GM21367 (cell line): ENCODE data around the gene DBNL.

ENCODE experiments used
- ATAC-seq: cut with Tn5 transposase; IDR thresholded peaks from one replicate; pipeline ENCODE4 v1.9.1; 2021; ENCODE audit not compliant: unreplicated experiment

The DBNL gene

DNA sequence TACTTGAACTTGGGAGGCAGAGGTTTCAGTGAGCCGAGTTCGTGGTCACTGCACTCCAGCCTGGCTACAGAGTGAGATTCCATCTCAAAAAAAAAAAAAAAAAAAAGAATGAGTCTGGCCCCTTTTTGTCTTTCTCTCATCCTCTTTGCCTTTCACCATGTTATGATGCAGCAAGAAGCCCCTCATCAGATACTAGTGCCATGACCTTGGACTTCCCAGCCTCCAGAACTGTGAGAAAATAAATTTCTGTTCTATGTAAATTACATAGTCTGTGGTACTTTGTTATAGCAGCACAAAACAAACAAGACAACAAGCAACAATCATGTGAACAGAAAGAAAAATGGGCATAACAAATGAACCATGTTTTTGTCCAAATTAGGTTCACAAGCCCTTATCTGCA is 2.3 kb upstream of the DBNL start:
- ATAC-seq = no peak

- no peak for ATAC-seq
These were observed 600 bp upstream of the DBNL start for GRCh38 chr7:44043902-44044301.

GRCh38 chr7:44045226-44046014 is 918 bp downstream of the DBNL start:
- no peak for ATAC-seq

DNA sequence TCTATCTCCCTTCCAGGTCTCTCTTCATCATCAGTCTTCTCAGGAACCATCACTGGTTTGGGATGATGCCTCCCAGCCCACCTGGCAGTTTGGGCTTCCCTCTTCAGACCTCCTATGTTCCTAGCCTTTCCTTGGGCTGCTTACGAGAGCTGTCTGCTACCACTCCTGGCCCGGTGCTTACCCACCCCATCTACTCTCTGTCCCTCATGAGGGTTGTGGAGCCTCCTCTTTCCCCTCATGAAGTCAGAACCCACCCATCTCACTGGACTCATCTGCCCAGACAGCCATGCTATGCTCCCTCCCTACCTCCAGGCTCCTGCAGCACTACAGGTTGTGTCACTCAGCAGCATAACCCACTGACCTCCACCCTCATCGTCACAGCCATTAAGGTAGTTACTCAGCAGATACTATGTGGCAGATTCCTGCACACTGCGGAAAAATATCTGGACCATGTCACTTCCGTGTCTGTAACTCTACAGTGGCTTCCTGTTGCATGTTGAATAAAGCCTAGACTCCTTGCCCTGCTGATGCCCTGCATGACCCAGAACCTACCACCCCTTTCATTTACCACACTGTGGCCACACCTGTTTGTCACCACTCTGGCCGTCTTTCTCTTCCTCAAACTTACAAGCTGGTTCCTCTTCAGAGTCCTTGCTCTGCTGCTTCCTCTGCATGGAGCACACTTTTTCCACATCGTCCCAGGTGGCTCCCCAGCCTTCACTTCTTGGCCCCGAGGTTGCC is 2.0 kb downstream of the DBNL start:
- peak; percentile 65 for ATAC-seq

DNA sequence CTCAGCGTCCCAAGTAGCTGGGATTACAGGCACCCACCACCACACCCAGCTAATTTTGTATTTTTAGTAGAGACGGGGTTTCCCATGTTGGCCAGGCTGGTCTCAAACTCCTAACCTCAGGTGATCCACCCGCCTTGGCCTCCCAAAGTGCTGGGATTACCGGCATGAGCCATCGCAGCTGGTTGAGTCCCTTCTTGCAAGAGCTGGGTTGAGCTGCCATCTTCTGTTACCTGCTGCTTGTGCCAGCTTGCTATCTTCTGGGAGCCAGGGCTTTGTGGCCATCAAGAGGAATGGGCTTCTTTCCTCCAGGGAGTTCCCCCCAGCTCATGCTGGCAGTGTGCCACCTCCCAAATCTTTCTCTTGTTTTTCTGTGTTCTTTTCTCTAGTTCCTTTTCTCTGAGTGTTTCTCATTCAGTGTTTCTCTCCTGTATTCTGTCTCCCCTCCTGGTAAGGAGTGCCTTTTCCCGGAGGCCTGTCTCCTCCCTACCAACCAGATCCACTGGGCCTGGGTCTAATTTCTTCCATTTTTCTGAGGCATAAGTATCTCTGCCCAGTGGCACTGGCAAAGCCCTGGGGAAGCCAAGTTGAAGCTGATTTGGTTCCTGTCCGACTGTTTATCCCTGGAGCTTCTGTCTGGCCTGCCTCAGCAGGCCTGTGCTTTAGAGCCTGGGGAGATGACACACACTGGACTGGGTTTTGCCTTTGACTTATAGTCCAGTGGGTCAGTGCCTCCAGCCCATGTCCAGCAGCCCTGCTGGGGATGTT is 3.7 kb downstream of the DBNL start:
- no peak for ATAC-seq

- ATAC-seq = no peak
These were observed 5.8 kb downstream of the DBNL start for GRCh38 chr7:44050121-44050914.

DNA sequence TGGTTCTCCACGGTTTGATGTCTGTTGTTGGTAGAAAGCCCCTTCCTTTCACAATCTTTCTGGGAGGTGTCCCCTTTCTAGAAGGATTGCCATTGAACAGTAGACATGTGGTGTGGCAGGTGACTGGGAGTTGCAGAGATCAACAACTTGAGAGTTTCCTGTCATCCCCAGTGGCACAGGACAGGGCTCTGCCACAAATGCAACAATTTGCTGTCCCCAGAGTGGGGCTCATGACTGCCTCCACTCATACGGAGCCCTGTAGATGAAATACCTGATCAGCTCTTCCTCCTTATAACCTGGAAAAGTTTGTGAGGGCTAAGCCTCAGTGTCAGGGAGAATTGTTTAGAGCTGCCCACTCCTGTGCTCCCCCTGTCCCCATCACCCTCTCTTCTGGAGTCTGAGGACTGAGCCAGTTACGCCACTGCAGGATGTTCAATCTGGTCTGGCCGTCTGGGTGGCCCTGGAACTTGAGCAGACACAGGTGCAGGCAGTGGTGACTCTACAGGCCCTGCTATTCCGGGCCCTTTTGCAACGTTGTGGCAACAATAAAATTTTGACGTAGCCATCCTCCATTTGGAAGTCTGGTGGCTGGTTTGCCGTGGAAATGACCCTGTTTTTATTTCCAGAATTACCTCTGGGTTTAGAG is 6.5 kb downstream of the DBNL start:
- no peak for ATAC-seq

- no peak for ATAC-seq
These were observed 7.2 kb downstream of the DBNL start for GRCh38 chr7:44051611-44052220.

DNA sequence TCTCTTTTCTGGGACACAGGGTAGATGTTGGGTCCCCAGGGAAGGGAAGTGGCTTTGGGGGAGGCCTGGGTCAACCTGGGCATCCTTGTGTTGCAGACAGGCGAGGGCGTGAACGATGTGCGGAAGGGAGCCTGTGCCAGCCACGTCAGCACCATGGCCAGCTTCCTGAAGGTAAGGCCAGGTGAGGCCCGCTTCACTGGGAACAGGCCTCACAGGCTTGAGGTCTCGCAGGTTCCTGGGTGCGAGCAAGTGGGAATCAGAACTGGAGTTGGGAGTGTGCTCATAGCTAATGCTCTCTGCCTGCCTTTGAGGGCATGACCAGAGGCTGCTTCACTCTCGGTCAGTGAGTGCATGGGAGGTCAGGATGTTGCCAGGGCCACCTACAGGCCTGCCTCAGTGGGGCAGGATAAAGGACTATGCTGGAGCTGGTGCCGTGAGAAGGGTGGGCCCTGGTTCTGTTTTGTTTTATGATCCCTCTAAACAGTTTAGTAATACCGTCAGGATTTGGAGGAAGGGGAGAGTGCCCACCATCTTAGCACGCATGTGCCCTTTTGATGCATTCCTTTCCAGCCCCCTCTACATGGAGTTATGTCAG is 8.4 kb downstream of the DBNL start:
- ATAC-seq = no peak

- no peak for ATAC-seq
These were observed 12.2 kb downstream of the DBNL start for GRCh38 chr7:44056681-44057080.

DNA sequence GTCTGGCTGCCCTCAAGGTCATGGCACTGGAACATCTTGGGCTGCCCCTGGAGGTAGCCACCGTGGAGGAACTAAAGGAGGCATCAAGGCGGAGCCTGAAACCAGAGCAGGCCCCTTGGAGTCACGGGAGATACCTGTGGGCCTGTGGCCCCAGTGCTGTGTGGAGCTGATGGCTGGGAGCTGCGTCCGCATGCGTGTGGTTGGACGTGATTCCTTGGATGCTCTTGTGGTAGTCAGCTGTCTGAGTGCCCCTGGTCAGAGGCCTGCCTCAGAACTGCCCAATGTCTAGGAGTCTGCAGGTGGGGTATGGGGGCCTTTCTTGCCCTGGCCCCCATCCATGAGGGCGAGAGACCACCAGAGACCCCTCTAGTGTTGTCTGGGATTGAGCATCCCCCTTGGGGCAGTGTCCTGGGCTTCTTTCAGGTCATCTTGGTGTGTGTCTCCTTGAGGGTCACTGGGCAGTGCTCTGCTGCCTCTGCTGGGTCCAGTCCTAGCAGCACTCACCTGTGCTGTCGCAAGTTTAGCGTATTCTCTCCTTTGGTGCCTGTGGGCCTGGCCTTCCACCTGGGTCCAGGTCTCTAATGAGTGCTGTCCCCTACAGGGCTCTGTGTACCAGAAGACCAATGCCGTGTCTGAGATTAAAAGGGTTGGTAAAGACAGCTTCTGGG is 12.8 kb downstream of the DBNL start:
- ATAC-seq = no peak

DNA sequence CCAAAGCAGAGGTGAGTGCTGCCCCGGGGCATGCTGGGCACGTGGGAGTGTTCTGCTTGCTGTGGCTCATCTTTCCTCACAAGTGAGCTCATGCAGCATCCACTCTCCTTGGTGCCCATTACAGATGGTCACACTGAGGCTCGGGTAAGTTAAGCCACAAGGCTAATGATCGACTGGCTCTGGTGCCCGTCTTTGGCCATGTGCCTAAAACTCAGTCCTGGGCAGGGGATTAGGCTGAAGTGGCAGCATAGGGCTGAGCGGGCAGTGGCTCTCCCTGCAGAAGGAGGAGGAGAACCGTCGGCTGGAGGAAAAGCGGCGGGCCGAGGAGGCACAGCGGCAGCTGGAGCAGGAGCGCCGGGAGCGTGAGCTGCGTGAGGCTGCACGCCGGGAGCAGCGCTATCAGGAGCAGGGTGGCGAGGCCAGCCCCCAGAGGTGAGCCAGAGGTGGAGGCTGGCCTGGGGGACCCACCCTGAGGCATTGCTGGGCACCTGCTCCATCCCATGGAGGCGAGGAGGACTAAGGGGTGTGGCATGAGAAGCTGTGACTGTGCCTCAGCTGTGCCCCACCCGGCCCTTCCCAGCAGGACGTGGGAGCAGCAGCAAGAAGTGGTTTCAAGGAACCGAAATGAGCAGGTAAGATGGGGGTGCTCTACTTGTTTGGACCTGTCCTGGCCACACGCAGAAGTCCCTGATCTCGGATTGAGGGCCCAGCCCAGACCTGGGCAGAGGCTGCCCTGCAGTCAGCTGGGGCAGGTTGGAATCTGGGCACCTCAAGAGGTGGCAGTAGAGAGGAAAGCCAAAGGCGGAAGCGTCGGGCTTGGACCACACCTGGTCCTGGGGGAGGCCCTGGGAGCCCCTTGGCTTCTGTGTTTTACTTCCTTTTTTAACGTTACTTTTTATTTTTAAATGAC is 13.6 kb downstream of the DBNL start:
- ATAC-seq = no peak

DNA sequence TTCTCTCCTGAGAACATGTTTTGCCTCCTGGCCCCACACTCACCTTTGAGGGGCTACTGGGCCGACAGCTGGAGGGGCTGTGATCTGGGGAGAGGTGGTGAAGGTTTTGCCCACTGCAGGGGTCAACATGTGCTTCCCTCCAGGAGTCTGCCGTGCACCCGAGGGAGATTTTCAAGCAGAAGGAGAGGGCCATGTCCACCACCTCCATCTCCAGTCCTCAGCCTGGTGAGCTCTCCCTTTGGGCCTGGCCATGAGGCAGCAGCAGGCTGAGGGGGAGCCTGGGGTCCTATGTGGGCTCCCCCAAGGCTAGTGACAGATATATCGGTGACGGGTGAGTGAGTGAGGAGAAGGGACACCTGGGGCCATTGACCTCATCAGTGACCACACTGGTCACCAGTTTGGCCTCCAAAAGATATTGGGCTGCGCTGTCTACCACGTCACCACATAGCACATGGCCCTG is 14.3 kb downstream of the DBNL start:
- no peak for ATAC-seq

- peak; percentile 50 for ATAC-seq
These were observed 15.0 kb downstream of the DBNL start for GRCh38 chr7:44059219-44060090.

DNA sequence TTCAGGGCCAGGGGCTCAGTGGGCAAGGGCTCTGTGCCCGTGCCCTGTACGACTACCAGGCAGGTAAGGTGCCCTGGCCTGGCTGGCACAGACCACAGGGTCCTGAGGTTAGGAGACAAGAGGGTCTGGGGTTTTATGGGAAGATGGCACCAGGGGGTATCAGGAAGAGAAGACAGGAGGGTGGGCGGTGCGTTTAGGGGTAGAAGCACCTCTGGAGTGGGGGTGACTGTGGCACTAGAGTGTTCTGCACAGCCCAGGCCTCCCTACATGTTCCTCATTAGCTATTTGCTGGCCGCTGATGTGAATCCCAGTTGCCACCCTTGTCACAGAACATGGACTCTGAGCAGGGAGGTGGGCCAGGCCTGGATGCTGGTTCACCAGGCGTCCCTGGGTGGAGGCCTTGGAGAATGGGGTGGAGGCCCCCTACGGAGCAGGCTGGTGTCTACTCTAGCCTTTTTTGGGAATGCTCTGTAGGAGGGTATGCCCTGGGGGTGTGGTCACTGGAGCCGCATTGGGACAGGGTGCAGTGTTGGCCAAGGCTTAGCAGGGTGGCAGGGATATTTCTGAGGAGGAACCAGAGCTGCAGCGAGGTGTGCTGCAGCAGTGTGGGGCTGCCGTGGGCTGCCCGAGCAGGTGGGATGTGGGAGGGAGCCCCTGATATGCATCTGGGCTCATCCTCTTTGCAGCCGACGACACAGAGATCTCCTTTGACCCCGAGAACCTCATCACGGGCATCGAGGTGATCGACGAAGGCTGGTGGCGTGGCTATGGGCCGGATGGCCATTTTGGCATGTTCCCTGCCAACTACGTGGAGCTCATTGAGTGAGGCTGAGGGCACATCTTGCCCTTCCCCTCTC is 15.8 kb downstream of the DBNL start:
- ATAC-seq = no peak
